Colonic mucosa (tissue), 4 donors: ENCODE results near the gene ZBTB45. TPM values are rescaled to one million over a fixed set of nuclear protein-coding genes. Genes with fewer than 3 reads are reported as not detected.
"Not testable (repeated sequence)": the region's sequence is repeated elsewhere in the genome, so short reads cannot be mapped to it uniquely, and the experiment has no call there.

Experiments
- DNase-seq: peaks from one replicate; pipeline ENCODE4 v3.0.0-alpha.2; 2020
- H3K27ac ChIP-seq: fragments of 200-600 bp; one replicate; pipeline ENCODE4 v1.8.0; 2021
- H3K27me3 ChIP-seq: fragments of 200-600 bp; one replicate; pipeline ENCODE4 v1.8.0; 2021
- H3K36me3 ChIP-seq: fragments of 200-600 bp; one replicate; pipeline ENCODE4 v1.8.0; 2021
- H3K4me1 ChIP-seq: fragments of 200-600 bp; one replicate; pipeline ENCODE4 v1.8.0; 2021; ENCODE audit warnings: mild to moderate bottlenecking
- H3K4me3 ChIP-seq: fragments of 200-600 bp; one replicate; pipeline ENCODE4 v1.8.0; 2021
- H3K9ac ChIP-seq, 2 donors: one replicate each; pipeline ENCODE4 v1.7.0; 2013; ENCODE audit warnings: control low read depth in 2 of 2, low read depth in 2 of 2, low read length in 2 of 2
- H3K9me3 ChIP-seq: fragments of 200-600 bp; one replicate; pipeline ENCODE4 v1.8.0; 2021
- CTCF ChIP-seq: fragments of 200-600 bp; IDR thresholded peaks from one replicate; pipeline ENCODE4 v1.8.0; 2022; ENCODE audit warnings: antibody characterized with exemption, mild to moderate bottlenecking
- intact Hi-C: fragments of 100-400 bp; cut with DNase I; formaldehyde crosslinking; loops from one replicate; pipeline ENCODE4 v1.14.1; 2022
- total RNA-seq, 2 donors: library from RNA; stranded (reverse); fragmentation: NEBNext Ultra II Directional in 1 of 2; extraction: Animal tissue kit (Norgen Biotek cat#: 25700) in 1 of 2; gene quantifications; one replicate each; pipeline ENCODE4 v1.2.1, GENCODE V29; 2021
- donor health status: healthy.
- donor health status: DM: no; HTN: no; CAD: no.
- donor health status: DM: no; HTN: no; CAD: no.

Gene ZBTB45
- total RNA-seq, 2 donors from 2014 or later, result 13.5 to 20.2 TPM

- Histone ChIP-seq H3K27ac (no peak overlapping the region), H3K4me1 (peaks cover 13% of the 10 kb centered on the region), H3K9ac (peak overlapping the region; percentile 75 to 92), H3K4me3 (peak overlapping the region; percentile 90), H3K27me3 (no peaks in the 10 kb centered on the region), H3K36me3 (peaks cover 27% of the 10 kb centered on the region), H3K9me3 (no peaks in the 10 kb centered on the region)
- intact Hi-C loops, result no loop called here
- DNase-seq, result no peak
- TF ChIP-seq CTCF, result no peak
Measured at GRCh38 chr19:58545286-58546018, 25.8 kb upstream of the ZBTB45 start.

- intact Hi-C loops, result no loop called here
- no peak for TF ChIP-seq CTCF
- Histone ChIP-seq H3K36me3 (peaks cover 22% of the 10 kb centered on the region), H3K4me3 (peak overlapping the region; percentile 90), H3K27me3 (no peaks in the 10 kb centered on the region), H3K9ac (peak overlapping the region; percentile 75 to 92), H3K4me1 (peaks cover 13% of the 10 kb centered on the region), H3K27ac (peak overlapping the region; percentile 88), H3K9me3 (no peaks in the 10 kb centered on the region)
- peak; percentile 58 for DNase-seq
Measured at GRCh38 chr19:58544591-58545285, 25.1 kb upstream of the ZBTB45 start.

- Histone ChIP-seq H3K9ac (peak within 1 kb of the TSS; percentile 75 to 92), H3K4me3 (peak within 1 kb of the TSS; percentile 90), H3K36me3 (peaks cover 15% of the 10 kb centered on the region), H3K27ac (peak within 1 kb of the TSS; percentile 88), H3K9me3 (no peaks in the 10 kb centered on the region), H3K4me1 (peaks cover 13% of the 10 kb centered on the region), H3K27me3 (no peaks in the 10 kb centered on the region)
- no peak for TF ChIP-seq CTCF
- peak; percentile 99 for DNase-seq
- intact Hi-C loops, result loop anchor here (2.0 kb wide), 1 partner anchor 23 kb away; no protein-coding TSS in a partner anchor
Measured at GRCh38 chr19:58543826-58544590, 24.4 kb upstream of the ZBTB45 start, which contains the start of gene TRIM28. Gene TRIM28 (plus strand): TSS chr19:58544064. CDS start chr19:58544758, 694 bp downstream.

GRCh38 chr19:58542641-58543372, 23.2 kb upstream of the ZBTB45 start:
- peaks cover 13% of the 10 kb centered on the region for H3K4me1 ChIP-seq
- H3K9me3 ChIP-seq, H3K9ac ChIP-seq, H3K27me3 ChIP-seq, H3K36me3 ChIP-seq, DNase-seq: not testable (repeated sequence)
- peak overlapping the region; percentile 88 for H3K27ac ChIP-seq
- intact Hi-C loops, result loop anchor here (2.0 kb wide), 1 partner anchor 22 kb away; no protein-coding TSS in a partner anchor
- peak overlapping the region; percentile 90 for H3K4me3 ChIP-seq

GRCh38 chr19:58539169-58539559, 19.6 kb upstream of the ZBTB45 start:
- H3K9me3 ChIP-seq, DNase-seq, H3K36me3 ChIP-seq, H3K27me3 ChIP-seq, H3K27ac ChIP-seq, H3K4me1 ChIP-seq, H3K9ac ChIP-seq, intact Hi-C loops, H3K4me3 ChIP-seq: not testable (repeated sequence)
